Measurements from ENCODE around the gene BLOC1S1.

Gene BLOC1S1

GRCh38 chr12:55711786-55712553 is 3.9 kb upstream of the BLOC1S1 start:
- no peak for DNase-seq (ENCODE audit: low read depth, low spot score)

GRCh38 chr12:55712700-55713415 is 3.0 kb upstream of the BLOC1S1 start:
- DNase-seq (ENCODE audit: low read depth, low spot score): no peak

GRCh38 chr12:55713721-55714120 is 2.1 kb upstream of the BLOC1S1 start:
- DNase-seq (ENCODE audit: low read depth, low spot score): no peak

- DNase-seq (ENCODE audit: low read depth, low spot score): no peak
These were observed 579 bp upstream of the BLOC1S1 start for GRCh38 chr12:55715169-55715764.

- no peak for DNase-seq (ENCODE audit: low read depth, low spot score)
These were observed 724 bp downstream of the BLOC1S1 start for GRCh38 chr12:55716582-55716957.

GRCh38 chr12:55717011-55718007 is 1.5 kb downstream of the BLOC1S1 start:
- DNase-seq (ENCODE audit: low read depth, low spot score): no peak

- no peak for DNase-seq (ENCODE audit: low read depth, low spot score)
These were observed 2.2 kb downstream of the BLOC1S1 start for GRCh38 chr12:55718015-55718414.

GRCh38 chr12:55718624-55719275 is 2.9 kb downstream of the BLOC1S1 start:
- DNase-seq (ENCODE audit: low read depth, low spot score): no peak

- no peak for DNase-seq (ENCODE audit: low read depth, low spot score)
These were observed 3.5 kb downstream of the BLOC1S1 start for GRCh38 chr12:55719371-55719770.

GRCh38 chr12:55720071-55720564 is 4.3 kb downstream of the BLOC1S1 start, which contains the start of gene RDH5:
RDH5 (plus strand) TSS chr12:55720393; CDS start chr12:55721185, 792 bp downstream.
- DNase-seq (ENCODE audit: low read depth, low spot score): no peak

- DNase-seq (ENCODE audit: low read depth, low spot score): no peak
These were observed 5.1 kb downstream of the BLOC1S1 start for GRCh38 chr12:55720894-55721444.

GRCh38 chr12:55721601-55722213 is 5.9 kb downstream of the BLOC1S1 start:
- DNase-seq (ENCODE audit: low read depth, low spot score): no peak

- no peak for DNase-seq (ENCODE audit: low read depth, low spot score)
These were observed 7.1 kb downstream of the BLOC1S1 start for GRCh38 chr12:55722948-55723347.

- DNase-seq (ENCODE audit: low read depth, low spot score): no peak
These were observed 7.8 kb downstream of the BLOC1S1 start for GRCh38 chr12:55723516-55724225.

- no peak for DNase-seq (ENCODE audit: low read depth, low spot score)
These were observed 8.5 kb downstream of the BLOC1S1 start for GRCh38 chr12:55724226-55724939.

GRCh38 chr12:55724940-55725309 is 9.1 kb downstream of the BLOC1S1 start:
- DNase-seq (ENCODE audit: low read depth, low spot score): no peak

- DNase-seq (ENCODE audit: low read depth, low spot score): no peak
These were observed 9.7 kb downstream of the BLOC1S1 start for GRCh38 chr12:55725556-55725955.

GRCh38 chr12:55726971-55727370 is 11.1 kb downstream of the BLOC1S1 start:
- DNase-seq (ENCODE audit: low read depth, low spot score): no peak

Measured in activated CD4-positive, CD25-positive, alpha-beta regulatory T cell treated with anti-CD3 and anti-CD28 coated beads, Interleukin-2, amount 50 U/mL, for 16 hours (primary cell).